GM12864 (cell line): ENCODE data around the gene ARID3B.
A peak's percentile ranks its signal among the peaks of the same experiment; 100 is the strongest.

Source experiments
- DNase-seq: peaks from one replicate; pipeline ENCODE4 v3.0.0-alpha.2; 2011; ENCODE audit warnings: low read depth
- H3K4me3 ChIP-seq: 2 replicates; pipeline ENCODE4 v1.5.1; 2011; ENCODE audit warnings: mild to moderate bottlenecking, low read depth, low read length, control low read depth
- TF ChIP-seq, protein P1 (sequence below): IDR thresholded peaks from 2 replicates; pipeline ENCODE4 v1.5.1; 2011; ENCODE audit warnings: low read depth, mild to moderate bottlenecking, moderate library complexity, low read length, control low read depth, inconsistent platforms; ENCODE audit errors: missing control alignments

Gene ARID3B, protein sequence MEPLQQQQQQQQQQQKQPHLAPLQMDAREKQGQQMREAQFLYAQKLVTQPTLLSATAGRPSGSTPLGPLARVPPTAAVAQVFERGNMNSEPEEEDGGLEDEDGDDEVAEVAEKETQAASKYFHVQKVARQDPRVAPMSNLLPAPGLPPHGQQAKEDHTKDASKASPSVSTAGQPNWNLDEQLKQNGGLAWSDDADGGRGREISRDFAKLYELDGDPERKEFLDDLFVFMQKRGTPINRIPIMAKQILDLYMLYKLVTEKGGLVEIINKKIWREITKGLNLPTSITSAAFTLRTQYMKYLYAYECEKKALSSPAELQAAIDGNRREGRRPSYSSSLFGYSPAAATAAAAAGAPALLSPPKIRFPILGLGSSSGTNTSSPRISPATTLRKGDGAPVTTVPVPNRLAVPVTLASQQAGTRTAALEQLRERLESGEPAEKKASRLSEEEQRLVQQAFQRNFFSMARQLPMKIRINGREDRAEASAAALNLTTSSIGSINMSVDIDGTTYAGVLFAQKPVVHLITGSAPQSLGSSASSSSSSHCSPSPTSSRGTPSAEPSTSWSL

DNA sequence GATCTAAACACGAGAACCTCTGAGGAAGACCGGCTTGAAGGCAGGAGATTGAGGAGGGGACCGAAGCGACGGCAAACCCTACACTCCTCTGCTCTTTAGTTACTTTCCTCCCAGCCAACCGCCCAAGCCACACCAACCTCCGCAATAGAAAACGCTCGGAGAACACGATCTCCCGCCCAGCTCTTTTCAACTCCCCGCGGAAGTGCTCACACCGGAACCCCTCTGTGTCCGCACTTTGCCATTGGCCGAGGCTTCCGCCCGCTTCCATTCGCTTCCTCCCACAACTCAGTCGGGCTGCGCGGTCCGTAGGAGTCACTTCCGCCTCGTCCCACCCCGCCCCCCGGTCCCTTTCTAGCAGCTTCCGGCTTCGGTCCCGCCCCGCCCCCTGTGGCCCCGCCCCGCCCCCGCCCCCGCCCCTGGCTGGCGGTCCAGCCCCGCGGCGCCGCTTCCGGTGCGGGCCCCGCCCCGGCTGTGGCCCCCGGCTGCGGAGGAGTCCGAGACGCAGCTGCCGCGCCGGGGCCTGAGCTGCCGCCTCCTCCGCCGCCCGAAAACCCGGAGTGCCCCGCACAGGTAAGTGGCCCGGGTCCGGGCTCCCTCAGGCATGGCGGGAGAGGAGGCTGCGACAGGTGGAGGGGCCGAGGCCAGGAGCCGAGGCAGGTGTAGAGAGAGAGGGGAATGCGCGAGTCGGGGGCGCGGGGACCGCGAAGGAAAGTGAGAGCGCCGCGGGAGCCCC lies at the start of gene ARID3B:
Gene ARID3B, plus strand, starts transcription at position 460 of the 733 bp plus-strand sequence. CDS start 2,717 bp downstream, outside the sequence.
- peak; percentile 96 for DNase-seq
- TF ChIP-seq, protein P1, sequence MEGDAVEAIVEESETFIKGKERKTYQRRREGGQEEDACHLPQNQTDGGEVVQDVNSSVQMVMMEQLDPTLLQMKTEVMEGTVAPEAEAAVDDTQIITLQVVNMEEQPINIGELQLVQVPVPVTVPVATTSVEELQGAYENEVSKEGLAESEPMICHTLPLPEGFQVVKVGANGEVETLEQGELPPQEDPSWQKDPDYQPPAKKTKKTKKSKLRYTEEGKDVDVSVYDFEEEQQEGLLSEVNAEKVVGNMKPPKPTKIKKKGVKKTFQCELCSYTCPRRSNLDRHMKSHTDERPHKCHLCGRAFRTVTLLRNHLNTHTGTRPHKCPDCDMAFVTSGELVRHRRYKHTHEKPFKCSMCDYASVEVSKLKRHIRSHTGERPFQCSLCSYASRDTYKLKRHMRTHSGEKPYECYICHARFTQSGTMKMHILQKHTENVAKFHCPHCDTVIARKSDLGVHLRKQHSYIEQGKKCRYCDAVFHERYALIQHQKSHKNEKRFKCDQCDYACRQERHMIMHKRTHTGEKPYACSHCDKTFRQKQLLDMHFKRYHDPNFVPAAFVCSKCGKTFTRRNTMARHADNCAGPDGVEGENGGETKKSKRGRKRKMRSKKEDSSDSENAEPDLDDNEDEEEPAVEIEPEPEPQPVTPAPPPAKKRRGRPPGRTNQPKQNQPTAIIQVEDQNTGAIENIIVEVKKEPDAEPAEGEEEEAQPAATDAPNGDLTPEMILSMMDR, result no peak
- H3K4me3 ChIP-seq, result peak within 1 kb of the TSS; percentile 90

DNA sequence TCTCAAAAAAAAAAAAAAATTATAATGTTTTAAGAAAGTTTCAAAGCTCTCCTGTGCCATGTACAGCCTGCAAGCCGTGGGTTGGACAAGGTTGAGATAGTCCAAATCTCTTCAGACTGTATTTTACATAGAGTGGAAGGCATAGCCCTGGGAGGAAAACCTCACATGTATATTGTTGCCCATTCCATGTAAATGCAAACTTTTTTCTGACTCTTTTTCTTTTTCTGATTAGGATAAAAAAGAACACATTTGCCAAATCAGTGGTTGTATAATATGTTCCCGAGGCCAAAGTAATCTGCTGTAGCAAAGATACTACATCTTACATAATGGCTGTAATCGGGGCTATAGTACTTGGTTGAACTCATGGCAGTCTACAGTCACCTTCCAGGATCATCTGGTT lies 44.4 kb upstream of the ARID3B start:
- no peak overlapping the region for H3K4me3 ChIP-seq
- DNase-seq, result no peak
- TF ChIP-seq, protein P1, result no peak

DNA sequence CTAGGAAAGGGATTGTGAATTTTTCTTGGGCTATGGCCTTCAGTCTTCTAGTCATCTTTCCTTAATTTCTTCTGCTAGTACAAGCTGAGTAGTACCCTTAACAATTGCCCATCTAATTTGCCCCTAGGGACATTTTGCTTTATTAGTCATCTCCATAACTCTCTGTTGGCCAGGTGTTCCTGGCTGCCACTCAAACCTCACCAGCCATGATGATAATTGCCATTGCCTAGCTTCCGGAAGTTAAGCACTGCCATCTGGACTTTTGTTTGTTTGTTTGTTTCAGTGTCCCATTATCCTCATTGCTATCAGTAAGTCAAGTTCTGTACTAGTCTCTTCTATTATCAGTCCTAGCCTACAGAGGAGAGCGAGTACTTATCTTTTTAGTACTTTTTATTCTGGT lies 43.4 kb upstream of the ARID3B start:
- DNase-seq, result no peak
- no peak overlapping the region for H3K4me3 ChIP-seq
- TF ChIP-seq, protein P1, result no peak

DNA sequence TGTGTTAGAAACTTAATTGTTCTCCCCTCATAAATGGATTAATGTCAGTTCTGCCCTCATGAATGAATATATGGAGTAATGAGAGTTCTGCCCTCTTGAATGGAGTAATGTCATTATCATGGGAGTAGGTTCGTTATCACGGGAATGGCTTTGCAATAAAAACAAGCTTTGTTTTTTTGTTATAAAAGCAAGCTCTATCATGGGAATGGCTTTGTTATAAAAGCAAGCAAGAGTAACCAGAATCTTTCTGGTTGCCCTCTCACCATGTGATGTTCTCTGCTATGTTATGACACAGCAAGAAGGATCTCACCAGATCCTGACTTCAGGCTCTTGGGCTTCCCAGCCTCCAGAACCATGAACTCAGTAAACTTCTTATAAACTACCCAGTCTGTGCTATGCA lies 41.7 kb upstream of the ARID3B start:
- H3K4me3 ChIP-seq, result no peak overlapping the region
- TF ChIP-seq, protein P1, result no peak
- DNase-seq, result no peak

DNA sequence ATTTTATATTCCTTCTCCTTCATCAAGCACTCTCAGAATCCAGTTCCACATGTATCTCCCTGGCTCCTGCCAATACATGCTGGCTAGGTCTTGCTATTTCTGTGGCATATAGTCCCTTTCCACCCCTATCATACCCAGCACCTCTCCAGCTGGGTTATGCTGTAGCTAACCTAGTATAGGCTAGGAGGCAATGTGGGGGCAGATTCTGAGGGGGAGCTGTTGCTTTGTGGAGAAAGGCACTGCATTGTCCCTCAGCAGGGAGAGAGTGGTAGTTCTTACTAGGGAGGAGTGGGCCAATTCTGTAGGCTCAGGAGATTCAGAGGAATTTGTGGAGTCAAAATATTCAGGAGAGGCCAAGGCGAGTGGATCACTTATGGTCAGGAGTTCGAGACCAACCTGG lies 40.6 kb upstream of the ARID3B start:
- no peak for DNase-seq

DNA sequence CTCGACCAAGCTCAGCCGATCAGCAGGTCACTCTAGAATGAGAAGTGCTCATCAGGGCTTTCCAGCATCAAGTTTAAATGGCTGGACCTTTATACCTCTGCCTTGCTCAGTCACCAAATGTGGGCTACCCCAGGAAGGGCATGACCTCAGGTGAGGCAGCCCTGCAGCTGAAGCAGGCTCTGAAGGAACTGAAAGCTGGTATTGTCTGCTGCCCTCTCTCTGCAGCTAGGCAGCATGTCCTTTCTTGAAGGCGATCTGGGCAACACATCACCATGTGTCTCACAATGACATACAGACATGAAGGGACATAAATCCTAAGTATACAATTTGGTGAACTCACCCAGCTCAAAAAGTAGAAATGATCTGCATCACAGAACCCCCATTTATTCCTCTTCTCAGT lies 38.7 kb upstream of the ARID3B start:
- TF ChIP-seq, protein P1, result peak; percentile 22

More for the DNA sequence above, 40.6 kb upstream of the ARID3B start:
- TF ChIP-seq, protein P1, result no peak
- H3K4me3 ChIP-seq, result no peak overlapping the region

More for the DNA sequence above, 38.7 kb upstream of the ARID3B start:
- no peak overlapping the region for H3K4me3 ChIP-seq
- no peak for DNase-seq
